KOPT-K1 (cell line): ENCODE data around the gene USH2A.

ENCODE experiments used
- H3K27ac ChIP-seq: fragments of 200-600 bp; sonication (generic); 2 replicates; pipeline ENCODE4 v1.5.1; 2016; ENCODE audit warnings: antibody characterized with exemption, mild to moderate bottlenecking, low read depth, low read length; ENCODE audit not compliant: poor library complexity, severe bottlenecking
- H3K36me3 ChIP-seq: fragments of 200-600 bp; sonication (generic); 2 replicates; pipeline ENCODE4 v1.5.1; 2017; ENCODE audit warnings: antibody characterized with exemption, mild to moderate bottlenecking, low read length, moderate library complexity; ENCODE audit not compliant: insufficient read depth
- H3K9me3 ChIP-seq: fragments of 200-600 bp; sonication (generic); 2 replicates; pipeline ENCODE4 v1.5.1; 2017; ENCODE audit warnings: antibody characterized with exemption, low read length, mild to moderate bottlenecking; ENCODE audit not compliant: insufficient read depth, poor library complexity, severe bottlenecking

USH2A gene

GRCh38 chr1:215590779-215591491 lies 832.3 kb downstream of the USH2A start:
- Histone ChIP-seq H3K9me3 (no peaks in the 10 kb centered on the region), H3K27ac (no peak overlapping the region), H3K36me3 (peaks cover 20% of the 10 kb centered on the region; the same call in 1 of the 2 replicates)

GRCh38 chr1:215589650-215590435 lies 833.4 kb downstream of the USH2A start:
- Histone ChIP-seq H3K9me3 (peaks cover 5% of the 10 kb centered on the region), H3K36me3 (peaks cover 14% of the 10 kb centered on the region), H3K27ac (no peak overlapping the region)

GRCh38 chr1:215584389-215584788 lies 838.9 kb downstream of the USH2A start:
- Histone ChIP-seq H3K27ac (no peak overlapping the region), H3K9me3 (peaks cover 21% of the 10 kb centered on the region), H3K36me3 (peaks cover 50% of the 10 kb centered on the region)

GRCh38 chr1:215583185-215583749 lies 840.0 kb downstream of the USH2A start:
- Histone ChIP-seq H3K9me3 (peaks cover 21% of the 10 kb centered on the region), H3K27ac (no peak overlapping the region), H3K36me3 (peaks cover 60% of the 10 kb centered on the region)

- Histone ChIP-seq H3K36me3 (peaks cover 72% of the 10 kb centered on the region), H3K9me3 (peaks cover 21% of the 10 kb centered on the region), H3K27ac (no peak overlapping the region)
Measured at GRCh38 chr1:215581896-215582295, 841.4 kb downstream of the USH2A start.
